KG1 (cell line): ENCODE measurements around the gene TCF15.
"Not testable (repeated sequence)": the region's sequence is repeated elsewhere in the genome, so short reads cannot be mapped to it uniquely, and the experiment has no call there.

Experiments used
- DNase-seq: peaks from one replicate; lab custom pipeline; 2025; lab: John Stamatoyannopoulos, UW

The TCF15 gene

GRCh38 chr20:578940-579690 lies 31.0 kb downstream of the TCF15 start:
- DNase-seq: not testable (repeated sequence)

DNA sequence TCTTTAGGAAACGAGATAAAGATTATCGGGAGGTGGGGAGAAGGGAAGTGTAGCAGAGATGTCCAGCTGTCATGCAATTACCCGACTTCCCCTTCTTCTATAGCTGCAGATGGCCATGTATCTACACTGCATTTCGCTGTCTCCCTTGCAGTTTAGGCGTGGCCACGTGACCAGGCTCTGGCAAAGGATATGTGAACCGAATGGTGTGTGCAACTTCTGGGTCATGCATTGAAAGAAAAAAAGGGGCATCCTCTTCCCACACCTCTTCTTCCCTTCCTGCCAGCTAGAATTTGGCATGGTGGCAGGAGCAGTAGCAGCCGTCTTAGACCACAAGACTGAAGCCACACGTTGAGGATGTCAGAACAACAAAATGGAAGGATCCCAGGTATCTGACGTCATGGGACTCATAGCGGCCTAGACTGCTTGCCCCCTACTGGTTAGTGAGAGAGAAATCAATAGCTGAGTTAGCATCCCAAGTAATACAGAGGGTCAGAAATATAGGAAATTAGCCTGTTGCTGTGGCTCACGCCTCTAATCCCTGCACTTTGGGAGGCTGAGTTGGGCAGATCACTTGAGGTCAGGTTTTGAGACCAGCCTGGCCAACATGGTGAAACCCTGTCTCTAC lies 32.8 kb downstream of the TCF15 start:
- no peak for DNase-seq

- DNase-seq: no peak
These were observed 34.0 kb downstream of the TCF15 start for GRCh38 chr20:576156-576555.

DNA sequence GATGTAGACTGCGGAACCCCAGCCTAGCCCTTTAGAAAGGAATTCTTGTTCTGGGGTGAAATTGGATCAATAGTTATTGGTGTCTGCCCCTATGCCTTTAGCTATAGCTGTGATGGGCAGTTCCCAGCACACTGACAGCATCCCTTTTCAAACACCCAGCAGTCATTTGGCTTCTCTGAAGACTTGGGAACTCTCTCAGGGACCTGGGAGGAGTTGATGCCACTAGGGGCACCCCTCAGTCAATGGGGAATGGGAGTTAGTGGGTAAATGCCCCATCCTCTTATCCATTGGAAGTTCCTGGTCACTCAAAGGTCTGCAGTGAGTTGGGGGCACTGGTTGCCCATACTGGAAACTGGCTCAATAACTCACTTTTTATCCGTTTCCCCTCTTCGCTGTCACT lies 34.9 kb downstream of the TCF15 start:
- no peak for DNase-seq

DNA sequence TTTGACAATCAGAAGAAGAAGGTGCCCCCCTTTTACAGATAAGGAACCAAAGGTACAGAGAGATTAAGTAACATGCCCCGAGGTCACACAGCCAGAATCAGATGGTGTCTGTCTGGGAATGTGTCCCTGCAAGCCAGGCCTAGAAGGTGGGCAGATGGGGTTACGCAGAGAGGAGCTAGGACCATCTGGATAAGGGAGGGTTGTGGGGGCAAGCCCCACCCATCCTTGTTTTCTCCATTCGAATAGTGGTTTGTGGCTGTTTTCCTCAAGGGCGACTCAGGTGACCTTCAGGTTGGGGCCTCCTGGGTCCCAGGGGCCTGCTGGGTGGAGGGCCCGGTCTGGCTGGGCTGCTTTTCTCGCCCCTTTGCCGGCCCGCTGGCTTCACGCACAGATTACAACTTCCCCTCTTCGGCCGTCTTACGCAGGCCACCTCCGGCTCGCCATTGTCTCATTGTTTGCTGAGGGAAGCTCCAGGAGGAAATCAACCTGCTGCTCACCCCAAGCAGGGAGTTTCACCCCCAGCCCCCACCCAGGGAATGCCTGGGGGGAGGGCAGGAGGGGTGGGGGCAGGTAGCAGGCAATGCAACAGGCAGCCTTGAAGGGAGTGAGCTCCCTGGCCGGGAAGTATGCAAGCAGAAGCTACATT lies 35.7 kb downstream of the TCF15 start:
- DNase-seq: no peak

- no peak for DNase-seq
These were observed 36.5 kb downstream of the TCF15 start for GRCh38 chr20:573414-574296.

- no peak for DNase-seq
These were observed 37.4 kb downstream of the TCF15 start for GRCh38 chr20:572727-573126.

DNA sequence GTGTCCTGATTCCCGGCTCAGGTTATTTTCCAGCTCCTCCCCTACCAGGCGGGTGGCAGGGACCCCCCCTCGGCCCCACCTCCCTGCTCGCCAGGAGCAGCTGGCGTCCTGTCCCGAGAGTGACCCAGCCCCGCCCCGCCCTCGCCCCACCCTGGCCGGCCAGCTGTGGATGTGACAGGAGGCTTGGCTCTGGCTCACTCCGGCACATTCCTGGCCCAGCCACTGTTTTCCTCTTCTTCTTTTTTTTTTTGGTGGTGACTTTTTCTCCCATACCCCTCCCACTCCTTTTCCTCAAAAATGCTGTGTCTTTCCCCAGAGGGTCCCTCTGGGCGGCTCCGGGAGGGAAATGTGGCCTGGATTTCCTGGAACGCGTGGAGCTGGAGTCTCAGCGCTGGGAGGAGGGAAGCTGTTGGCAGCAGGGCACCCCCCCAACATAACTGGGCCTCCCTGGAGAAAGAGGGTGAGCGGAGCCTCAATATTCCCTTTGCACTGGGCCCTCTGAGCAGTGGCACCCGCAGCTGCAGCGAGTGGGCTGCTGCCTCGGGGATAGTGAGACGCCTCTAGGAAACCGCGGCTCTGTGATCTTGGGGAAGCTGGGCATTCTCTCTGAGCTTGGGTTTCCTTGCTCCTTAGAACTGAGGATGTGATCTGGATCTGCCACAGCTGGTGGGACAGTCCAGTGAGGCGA lies 38.2 kb downstream of the TCF15 start:
- no peak for DNase-seq

GRCh38 chr20:568673-569415 lies 41.3 kb downstream of the TCF15 start:
- DNase-seq: no peak

DNA sequence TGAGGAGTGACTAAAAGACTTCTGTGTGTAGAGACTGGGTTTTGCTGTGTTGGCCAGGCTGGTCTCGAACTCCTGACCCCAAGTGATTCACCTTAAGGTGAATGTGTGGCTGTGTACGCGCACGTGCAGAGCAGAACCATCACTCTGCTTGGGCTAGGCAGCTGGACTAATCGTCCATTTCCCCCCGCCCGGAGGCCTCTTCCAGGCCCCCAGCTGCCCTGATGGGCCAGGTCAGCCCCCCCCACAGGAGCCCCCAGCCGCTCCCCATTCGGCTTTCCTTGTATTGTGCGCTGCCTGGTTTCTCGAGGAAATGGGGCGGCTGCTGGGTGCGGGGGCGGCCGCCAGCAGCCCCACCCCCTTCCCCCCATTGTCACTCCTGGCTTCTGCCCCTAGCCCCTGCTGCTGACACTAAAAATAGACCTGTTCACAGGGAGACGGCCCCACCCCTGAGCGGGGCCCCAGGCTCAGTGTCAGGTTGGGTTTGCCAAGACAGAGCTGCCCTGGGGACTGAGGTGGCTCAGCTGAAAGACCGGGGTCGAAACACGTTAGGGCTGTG lies 41.9 kb downstream of the TCF15 start:
- no peak for DNase-seq

DNA sequence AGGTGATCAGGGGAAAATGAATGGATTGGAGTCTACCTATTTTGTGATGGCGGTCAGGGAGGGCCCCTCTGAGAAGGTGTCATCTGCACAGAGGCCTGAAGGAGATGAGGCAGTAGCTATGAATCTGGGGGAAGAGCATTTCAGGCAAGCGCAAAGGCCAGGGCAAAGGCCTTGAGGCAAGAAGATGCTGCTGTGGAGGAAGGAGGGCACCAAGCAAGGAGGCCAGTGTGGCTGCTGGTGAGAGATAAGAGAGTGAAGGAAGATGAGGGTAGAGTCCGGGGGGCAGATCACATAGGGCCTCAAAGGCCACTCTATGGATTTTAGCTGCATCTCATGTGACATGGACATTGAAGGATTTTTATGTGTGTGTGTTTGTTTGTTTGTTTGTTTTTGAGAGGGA lies 45.9 kb downstream of the TCF15 start:
- DNase-seq: no peak

DNA sequence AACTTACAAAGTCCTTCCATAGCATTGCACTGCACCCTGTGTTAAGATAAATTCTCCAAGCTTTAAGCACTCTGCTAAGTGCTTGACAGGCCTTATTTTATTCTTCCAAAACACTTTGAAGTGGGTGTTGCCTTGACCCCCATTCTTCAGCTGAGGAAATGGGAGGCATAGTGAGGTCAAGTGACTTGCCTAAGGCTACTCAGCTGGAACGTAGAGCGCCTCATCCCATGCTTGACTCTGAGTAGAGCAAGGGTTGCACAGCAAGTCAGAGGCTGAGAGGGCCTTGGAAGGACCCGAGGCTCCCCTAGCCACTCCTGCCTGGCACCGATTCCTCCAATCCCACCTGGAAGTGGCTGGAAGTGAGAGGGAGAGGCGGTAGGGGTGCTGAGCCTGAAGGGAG lies 46.9 kb downstream of the TCF15 start:
- no peak for DNase-seq

GRCh38 chr20:562232-562897 lies 47.7 kb downstream of the TCF15 start:
- DNase-seq: no peak

- DNase-seq: peak; percentile 47
These were observed 48.5 kb downstream of the TCF15 start for GRCh38 chr20:561437-562231.

DNA sequence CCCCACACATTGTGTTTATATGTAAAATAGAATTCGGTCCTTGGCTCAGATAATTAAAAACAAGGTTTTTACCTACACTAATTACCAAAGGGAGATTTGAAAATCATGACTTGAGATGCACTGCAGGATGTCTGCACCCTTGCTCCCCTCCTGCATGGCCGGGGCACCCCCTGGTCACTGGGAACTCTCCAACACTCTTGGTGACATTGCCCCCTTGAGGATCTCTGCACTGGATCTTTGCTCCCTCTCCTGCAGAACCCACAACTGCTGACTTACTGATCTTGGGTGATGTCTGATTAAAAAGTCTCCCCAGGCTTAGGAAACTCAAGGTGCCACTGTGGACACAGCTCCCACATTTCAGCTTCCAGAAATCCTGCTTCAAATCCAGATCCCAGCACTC lies 49.4 kb downstream of the TCF15 start:
- no peak for DNase-seq

DNA sequence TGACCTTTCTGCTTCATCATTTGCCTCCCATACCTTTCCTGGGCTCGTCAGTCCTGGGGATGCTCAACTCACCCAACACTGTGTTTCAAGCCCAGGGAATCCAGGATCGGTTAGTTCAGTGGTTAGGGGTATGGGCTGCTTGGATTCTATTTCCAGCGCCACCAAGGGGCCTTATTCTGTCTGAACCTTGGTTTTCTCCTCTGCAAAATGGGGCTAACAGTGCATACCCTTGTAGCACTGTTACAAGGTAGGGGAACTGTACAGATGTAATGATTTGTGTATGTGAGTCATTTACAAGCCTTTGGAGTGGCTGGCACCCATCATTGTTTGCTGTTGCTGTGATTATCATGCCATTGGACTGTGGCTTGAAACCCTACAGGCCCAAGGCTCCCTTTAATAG lies 52.0 kb downstream of the TCF15 start:
- DNase-seq: no peak

DNA sequence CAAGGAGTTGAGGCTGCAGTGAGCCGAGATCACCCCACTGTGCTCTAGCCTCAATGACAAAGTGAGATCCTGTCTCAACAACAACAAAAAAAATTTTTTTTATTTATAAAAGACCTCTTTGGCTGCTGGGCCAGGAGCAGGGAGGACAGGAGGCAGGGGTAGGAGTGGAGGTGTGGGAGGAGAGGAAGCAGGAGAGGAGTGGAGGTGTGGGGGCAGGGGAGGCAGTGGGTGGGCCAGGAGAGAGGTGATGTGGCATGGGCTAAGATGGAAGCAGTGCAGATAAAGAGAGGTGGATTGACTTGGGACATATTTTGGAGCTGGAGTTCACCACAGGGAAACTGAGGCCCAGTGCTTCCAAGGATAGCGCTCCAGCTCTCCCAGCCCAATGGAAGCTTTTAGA lies 53.1 kb downstream of the TCF15 start:
- DNase-seq: no peak

DNA sequence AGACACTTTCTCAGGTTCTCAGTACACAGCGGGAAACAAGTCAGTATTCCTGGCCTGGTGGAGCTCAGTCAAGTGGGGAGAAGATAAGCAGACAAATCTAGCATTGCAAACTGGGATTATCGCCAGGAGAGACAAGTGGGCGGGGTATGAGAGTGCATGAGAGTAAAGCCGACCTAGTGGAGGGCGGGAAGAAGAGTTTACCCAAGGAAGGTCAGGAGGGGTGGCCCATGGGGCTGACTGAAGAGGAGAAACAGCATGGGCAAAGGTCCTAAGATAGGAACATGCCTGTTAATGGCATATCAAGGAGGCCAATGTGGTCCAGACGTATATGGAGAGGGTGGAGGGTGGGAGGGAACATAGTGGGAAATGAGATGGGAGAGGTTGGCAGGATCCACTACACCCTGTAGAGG lies 54.1 kb downstream of the TCF15 start:
- no peak for DNase-seq
